NCI-H1092 (cell line): Measurements from ENCODE around the gene GJB3.
"Not testable (repeated sequence)": the region's sequence is repeated elsewhere in the genome, so short reads cannot be mapped to it uniquely, and the experiment has no call there.

ENCODE experiments used
- DNase-seq: peaks from one replicate; lab custom pipeline; 2025; lab: John Stamatoyannopoulos, UW

Gene GJB3

DNA sequence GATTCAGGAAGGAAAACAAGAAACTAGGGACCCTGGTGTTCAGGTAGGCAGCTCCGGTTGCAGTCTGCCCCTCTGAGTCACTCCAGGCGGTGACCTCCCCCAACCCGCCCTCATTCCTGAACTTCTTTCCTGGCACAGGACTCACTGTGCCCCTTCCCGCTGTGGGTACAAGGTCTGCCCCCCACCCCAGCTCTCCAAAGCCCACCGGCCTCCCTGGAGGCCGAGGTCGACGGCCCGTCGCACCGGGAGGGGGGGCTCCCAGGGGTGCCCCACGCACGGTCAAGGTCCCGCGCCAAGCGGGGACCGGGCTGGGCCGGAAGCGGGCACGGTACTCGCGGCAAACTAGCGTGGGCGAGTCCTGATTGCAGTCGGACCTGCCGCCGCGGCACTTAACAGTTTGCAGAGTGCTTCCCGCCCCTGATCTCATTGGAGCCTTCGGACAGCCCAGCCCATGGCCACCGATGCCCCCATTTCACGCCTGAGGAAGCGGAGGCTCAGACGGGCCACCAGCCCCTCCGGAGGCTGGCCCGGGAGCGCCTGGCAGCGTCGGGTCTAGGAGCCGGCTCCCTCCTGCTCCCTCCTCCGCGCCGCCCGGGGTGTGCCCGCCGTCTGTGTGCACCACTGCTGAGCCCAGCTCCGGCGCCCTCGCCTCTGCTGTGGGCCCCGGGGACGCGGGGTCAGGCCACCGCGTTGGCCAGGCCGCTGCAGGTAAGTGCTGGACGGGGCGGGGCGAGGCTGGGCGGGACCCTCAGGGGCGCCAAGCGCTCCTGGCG is at the start of gene GJB3:
Gene GJB3, plus strand, starts transcription at position 144 of the 773 bp plus-strand sequence. CDS start 3,549 bp downstream, outside the sequence.
- DNase-seq: no peak

DNA sequence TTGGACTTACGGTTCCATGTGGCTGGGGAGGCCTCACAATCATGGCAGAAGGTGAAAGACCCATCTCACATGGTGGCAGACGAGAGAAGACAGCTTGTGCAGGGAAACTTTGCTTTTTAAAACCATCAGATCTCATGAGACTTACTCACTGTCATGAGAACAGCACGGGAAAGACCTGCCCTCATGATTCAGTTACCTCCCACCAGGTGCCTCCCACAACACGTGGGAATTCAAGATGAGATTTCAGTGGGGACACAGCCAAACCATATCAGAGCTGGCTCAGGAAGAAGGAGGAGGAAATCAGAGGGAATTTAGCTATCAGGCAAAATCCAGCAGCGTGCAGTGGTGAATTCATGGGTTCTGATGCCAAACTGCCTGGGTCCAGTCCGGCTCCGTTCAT is 48.2 kb upstream of the GJB3 start:
- DNase-seq: not testable (repeated sequence)

GRCh38 chr1:34736692-34737091 is 44.3 kb upstream of the GJB3 start:
- DNase-seq: peak; percentile 41

DNA sequence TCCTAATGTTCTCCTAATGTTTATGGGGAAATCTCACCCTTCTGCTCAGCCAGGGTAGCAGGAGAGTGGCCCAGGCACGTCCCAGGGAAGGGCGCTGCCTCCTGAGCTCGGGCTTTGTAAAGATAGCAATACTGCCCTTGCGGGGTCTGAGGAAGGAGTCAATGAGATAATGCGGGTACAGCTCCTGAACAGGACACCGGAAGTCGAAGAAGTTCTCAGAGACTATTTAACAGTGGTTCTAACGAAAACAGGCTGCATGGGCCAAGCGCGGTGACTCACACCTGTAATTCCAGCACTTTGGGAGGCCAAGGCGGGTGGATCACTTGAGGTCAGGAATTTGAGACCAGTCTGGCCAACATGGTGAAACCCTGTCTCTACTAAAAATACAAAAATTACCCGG is 43.8 kb upstream of the GJB3 start:
- not testable (repeated sequence) for DNase-seq

DNA sequence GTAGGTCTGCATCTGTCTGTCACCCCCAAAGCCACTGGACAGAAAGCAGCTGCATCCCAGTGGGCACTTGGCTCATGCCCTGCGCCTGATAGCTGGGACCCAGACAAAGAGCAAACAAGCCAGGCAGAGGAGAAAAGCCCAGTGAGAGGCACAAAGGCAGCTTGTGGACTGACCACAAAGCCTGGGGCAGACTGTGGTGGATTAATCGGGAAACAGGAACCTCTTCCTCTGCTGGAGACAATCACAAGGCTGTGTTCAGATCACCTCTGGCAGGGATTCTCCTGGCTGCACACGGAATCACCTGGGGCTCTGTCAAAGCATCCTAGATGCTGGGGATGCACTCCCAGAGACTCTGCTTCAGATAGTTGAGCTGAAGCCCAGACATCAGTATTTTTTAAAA is 41.4 kb upstream of the GJB3 start:
- peak; percentile 51 for DNase-seq

GRCh38 chr1:34740161-34740868 is 40.7 kb upstream of the GJB3 start:
- DNase-seq: peak; percentile 81

GRCh38 chr1:34742667-34743270 is 38.2 kb upstream of the GJB3 start:
- peak; percentile 84 for DNase-seq

DNA sequence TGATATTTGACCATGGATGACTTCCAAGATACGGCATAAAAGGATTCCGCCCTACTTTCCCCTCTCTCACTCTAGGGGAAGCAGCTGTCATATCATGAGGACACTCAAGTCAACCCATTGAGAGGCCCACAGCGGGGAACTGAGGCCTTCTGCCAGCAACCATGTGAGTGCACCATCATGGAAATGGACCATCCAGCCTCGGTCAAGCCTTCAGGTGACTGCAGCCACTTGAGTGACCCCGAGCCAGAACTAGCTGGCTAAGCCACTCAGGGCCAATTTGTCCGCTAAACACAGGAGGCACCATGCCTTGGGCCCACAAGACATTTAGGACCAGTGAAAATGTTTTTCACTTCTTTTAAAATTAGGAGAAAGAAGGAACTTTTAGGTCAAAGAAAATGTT is 37.2 kb upstream of the GJB3 start:
- DNase-seq: no peak

GRCh38 chr1:34744851-34745250 is 36.2 kb upstream of the GJB3 start:
- no peak for DNase-seq

DNA sequence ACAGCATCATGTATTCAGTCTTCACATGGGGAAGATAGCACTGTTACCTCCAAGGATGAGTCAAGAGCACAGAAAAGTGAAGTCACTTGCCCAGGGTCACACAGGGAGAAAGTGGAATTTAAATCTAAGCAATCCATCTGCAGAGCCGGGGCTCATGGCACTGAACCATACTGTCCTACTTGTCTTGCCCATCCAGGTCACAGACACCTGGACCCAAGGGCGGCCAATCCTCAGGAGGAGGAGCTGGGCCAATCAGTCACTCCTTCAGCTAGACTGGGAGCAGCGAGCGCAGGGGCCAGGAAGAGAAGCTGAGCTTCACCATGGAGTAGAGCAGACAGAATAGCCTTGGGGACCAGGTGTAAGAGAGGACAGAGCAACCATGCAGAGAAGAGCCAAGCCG is 35.3 kb upstream of the GJB3 start:
- no peak for DNase-seq

- no peak for DNase-seq
Measured at GRCh38 chr1:34746101-34746500, 34.9 kb upstream of the GJB3 start.

DNA sequence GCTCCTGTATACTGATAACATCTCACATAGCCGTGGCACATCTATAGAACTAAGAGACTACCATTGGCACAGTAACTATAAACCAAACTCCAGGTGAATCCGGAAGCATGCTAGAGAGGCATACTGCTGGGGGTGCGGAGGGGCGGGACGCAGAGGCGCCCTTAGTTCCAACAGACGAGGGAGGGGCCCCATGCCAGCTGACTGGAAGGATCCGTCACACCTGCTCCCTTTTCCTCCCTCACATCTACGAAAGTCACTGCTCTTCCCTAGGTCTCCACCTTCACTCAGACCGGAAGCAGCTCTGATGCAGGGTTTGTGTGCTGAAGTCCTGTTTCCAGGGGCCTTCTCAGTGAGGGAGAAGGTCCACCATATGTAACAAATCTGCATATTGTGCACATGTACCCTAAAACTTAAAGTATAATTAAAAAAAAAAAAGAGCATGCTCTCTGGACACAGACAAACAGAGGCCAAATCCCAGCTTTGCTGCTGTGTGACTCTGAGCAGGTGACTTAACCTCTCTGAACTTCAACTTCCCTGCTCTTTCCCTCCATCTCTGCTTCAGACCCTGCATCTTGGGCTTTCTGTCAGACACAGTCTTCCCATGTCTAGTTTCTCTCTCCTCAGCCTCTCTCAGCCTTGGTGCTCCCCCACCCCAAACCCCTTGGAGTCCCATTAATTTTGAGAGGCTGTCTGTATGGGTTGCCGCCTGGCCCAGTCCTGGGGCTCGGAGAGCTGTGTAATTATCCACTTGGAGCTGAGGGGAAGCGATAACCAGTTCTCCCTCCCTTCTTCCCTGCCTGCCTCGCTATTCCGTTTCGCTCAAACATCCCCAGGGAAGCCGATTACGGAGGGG is 34.0 kb upstream of the GJB3 start:
- DNase-seq: no peak

- no peak for DNase-seq
Measured at GRCh38 chr1:34747638-34747941, 33.4 kb upstream of the GJB3 start.

DNA sequence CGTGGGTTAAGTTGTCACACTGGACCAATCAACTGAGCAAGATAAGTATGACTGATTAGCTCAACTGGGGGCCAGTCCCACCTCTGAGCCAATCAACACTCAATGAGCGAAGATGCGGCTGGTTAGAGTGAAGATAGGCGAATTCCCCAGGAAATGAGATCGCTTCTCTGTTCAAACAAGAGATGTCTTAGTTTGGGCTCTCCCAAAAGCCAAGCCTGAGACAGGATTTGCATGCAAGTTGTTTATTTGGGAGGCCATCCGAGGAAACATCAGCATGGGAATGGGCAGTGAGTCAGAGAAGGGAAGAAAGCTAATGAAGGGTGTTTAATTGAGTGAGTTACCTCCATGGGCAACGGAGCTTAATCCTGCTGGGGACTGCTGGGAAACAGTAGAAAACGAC is 31.0 kb upstream of the GJB3 start:
- DNase-seq: no peak

DNA sequence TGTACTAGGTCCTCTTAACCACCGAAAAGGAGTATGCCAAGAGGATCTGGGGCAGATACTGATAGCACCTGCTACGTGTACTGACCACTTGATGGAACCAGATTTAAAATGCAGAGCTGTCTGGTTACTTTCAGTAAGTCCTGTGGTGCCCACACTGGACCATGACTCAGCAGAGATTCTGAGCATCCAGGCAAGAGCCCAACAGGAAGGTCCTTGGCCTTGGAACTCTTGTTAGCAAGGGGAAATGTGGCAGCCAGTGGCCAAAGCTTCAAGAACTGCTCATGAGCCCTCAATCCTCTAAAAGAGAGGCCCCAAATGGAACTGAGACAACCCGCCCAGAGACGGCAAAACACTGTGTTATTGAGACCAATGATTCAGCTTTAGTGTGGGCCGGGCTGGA is 30.4 kb upstream of the GJB3 start:
- no peak for DNase-seq

DNA sequence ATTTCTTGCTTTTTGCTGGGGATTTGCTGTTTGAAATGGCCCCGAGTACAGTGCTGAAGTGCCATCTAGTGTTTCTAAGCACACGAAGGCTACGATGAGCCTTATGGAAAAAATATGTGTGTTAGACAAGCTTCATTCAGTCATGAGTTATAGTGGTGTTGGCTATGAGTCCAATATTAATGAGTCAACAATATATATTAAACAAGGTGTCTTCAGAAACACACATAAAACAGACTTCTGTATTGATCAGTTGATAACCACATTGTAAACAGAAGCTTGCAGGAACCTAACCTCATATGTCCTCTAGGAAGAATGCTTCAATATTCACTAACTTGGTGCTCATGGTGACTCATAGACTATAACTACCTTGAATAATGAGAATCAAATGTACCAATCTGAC is 27.9 kb upstream of the GJB3 start:
- DNase-seq: no peak

DNA sequence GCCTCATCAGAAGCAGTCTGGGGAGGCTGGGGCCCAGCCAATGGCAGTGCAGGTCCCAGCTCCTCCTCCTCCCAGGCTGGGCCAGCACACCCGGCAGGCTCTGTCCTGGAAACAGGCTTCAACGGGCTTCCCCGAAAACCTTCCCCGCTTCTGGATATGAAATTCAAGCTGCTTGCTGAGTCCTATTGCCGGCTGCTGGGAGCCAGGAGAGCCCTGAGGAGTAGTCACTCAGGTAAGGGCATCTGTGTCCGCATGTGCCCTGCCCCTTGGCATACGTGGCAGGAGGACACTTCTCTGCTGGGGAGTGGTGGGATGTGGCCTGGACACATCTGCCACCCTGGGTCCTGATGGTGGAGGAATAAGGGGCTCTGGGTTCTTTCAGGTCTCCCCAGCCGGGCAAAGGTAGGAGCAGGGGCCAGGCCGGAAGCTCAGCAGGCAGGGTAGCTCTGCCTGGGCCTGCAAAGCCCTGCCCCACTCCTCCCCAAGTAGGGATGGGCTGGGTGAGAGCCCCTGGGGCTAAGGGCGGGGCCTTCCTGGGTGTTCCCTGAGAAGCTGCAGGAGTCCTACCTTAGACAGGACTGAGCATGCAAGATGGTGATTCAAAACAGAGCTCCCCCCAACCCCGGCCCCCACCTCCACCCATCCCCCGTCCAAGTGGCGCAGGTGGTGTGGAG is 25.9 kb upstream of the GJB3 start, which contains the start of gene GJB5:
Gene GJB5, plus strand, starts transcription at position 84 of the 674 bp plus-strand sequence. CDS start 2,284 bp downstream, outside the sequence.
- no peak for DNase-seq

- no peak for DNase-seq
Measured at GRCh38 chr1:34755961-34756360, 25.1 kb upstream of the GJB3 start.

DNA sequence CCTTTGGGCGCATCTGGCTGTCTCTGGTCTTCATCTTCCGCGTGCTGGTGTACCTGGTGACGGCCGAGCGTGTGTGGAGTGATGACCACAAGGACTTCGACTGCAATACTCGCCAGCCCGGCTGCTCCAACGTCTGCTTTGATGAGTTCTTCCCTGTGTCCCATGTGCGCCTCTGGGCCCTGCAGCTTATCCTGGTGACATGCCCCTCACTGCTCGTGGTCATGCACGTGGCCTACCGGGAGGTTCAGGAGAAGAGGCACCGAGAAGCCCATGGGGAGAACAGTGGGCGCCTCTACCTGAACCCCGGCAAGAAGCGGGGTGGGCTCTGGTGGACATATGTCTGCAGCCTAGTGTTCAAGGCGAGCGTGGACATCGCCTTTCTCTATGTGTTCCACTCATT is 23.6 kb upstream of the GJB3 start:
- no peak for DNase-seq

DNA sequence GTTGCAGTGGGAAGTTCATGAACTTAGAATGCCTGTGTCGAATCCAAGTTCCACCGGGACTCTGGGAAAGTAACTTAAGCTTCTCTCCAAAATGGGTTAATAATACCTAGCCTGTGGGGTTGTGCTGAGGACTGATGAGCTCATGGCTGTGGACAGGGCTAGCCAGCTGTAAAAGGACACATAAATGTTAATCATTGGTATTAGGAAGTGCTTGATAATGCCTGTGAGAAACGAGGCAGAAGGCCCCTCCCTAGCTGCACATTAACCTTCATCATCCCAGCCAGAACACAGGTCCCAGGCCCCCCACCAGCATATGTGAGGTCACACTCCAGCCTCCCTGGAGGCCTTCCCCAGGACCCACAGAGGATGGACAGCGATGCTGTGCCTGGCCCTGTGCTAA is 22.3 kb upstream of the GJB3 start:
- no peak for DNase-seq

GRCh38 chr1:34759503-34760357 is 21.3 kb upstream of the GJB3 start, which contains the start of gene GJB4:
GJB4 (plus strand) TSS chr1:34759740; CDS start chr1:34761255, 1,515 bp downstream.
- no peak for DNase-seq
